ENCODE measurements around the gene ERGIC1. TPM values are rescaled to one million over a fixed set of nuclear protein-coding genes. Genes with fewer than 3 reads are reported as not detected.

The ERGIC1 gene
- total RNA-seq, 1 experiment from 2014 or later, result 89.8 TPM

DNA sequence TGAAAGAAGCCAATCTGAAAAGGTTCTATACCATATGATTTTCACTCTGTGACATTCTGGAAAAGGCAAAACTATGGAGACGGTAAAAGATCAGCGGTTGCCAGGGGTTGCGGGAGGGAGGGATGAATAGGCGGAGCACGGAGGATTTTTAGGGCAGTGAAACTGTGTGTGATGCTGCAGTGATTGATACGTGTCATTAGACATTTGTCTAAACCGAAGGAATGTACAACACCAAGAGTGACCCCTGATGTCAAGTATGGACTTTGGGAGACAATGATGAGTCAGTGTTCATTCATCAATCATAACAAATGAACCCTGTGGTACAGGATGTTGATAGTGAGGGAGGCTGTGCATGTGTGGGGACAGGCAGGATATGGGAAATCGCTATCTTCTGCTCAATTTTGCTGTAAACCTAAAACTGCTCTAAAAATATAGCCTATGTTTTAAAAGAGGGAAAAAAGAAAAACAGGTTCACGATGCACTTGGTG lies 34.4 kb downstream of the ERGIC1 start (continued):
- TF ChIP-seq RORB (CRISPR knock-in tag; IDR thresholded peaks at IDR 0.05) (no peak), ARID4B (CRISPR knock-in tag; IDR thresholded peaks at IDR 0.05; ENCODE audit: borderline replicate concordance) (no peak), HMGXB4 (CRISPR knock-in tag; IDR thresholded peaks at IDR 0.05) (no peak)

- no peaks in the 10 kb centered on the region for H3K27me3 Mint-ChIP-seq (ENCODE audit: low read depth)
- peaks cover 64% of the 10 kb centered on the region for H3K4me1 Mint-ChIP-seq
- ATAC-seq (no peak; the same call in 1 of the 2 replicates), DNase-seq (ENCODE audit: low spot score) (no peak)
- no peak overlapping the region for H3K4me3 Mint-ChIP-seq
- no peak overlapping the region for H3K27ac Mint-ChIP-seq
- ChIA-PET CTCF (interaction anchor here (1.3 kb wide), 1 partner anchor 63 kb away, joined by 3 read pairs; no protein-coding TSS in a partner anchor), POLR2A (no interaction called here)
- TF ChIP-seq ZNF121 (CRISPR knock-in tag; IDR thresholded peaks at IDR 0.05) (no peak), GTF2I (CRISPR knock-in tag; conservative IDR thresholded peaks at IDR 0.05) (no peak)
- H3K9me3 Mint-ChIP-seq, result no peaks in the 10 kb centered on the region
- no peaks in the 10 kb centered on the region for H3K36me3 Mint-ChIP-seq
Observed at GRCh38 chr5:172868924-172869591, 35.0 kb downstream of the ERGIC1 start.

- no peak overlapping the region for H3K27ac Mint-ChIP-seq
- CTCF ChIA-PET, result interaction anchor here (0.9 to 1.4 kb wide), 3 partner anchors 63 to 155 kb away, joined by 3 read pairs; no protein-coding TSS in a partner anchor
- TF ChIP-seq SP1 (CRISPR knock-in tag; conservative IDR thresholded peaks at IDR 0.05), result no peak
- TF ChIP-seq FOXP4 (CRISPR knock-in tag; IDR thresholded peaks at IDR 0.05), result no peak
- TF ChIP-seq CREM (CRISPR knock-in tag; IDR thresholded peaks at IDR 0.05), result no peak
- no peak for TF ChIP-seq ZNF532 (CRISPR knock-in tag; IDR thresholded peaks at IDR 0.05; ENCODE audit: borderline replicate concordance)
- TF ChIP-seq RELA (CRISPR knock-in tag; IDR thresholded peaks at IDR 0.05; ENCODE audit: borderline replicate concordance), result no peak
- TF ChIP-seq USF1 (CRISPR knock-in tag; IDR thresholded peaks at IDR 0.05), result no peak
- TF ChIP-seq ZNF512 (CRISPR knock-in tag; IDR thresholded peaks at IDR 0.05; ENCODE audit: borderline replicate concordance), result no peak
- no peak for TF ChIP-seq MAX (CRISPR knock-in tag; IDR thresholded peaks at IDR 0.05)
- TF ChIP-seq NFATC4 (CRISPR knock-in tag; IDR thresholded peaks at IDR 0.05), result no peak
- TF ChIP-seq ZNF423 (CRISPR knock-in tag; IDR thresholded peaks at IDR 0.05), result no peak
- TF ChIP-seq NR3C1 (CRISPR knock-in tag; conservative IDR thresholded peaks at IDR 0.05; ENCODE audit: low read depth), result no peak
Observed at GRCh38 chr5:172869691-172870090, 35.6 kb downstream of the ERGIC1 start.

More at GRCh38 chr5:172869691-172870090, 35.6 kb downstream of the ERGIC1 start:
- Mint-ChIP-seq H3K27me3 (ENCODE audit: low read depth) (no peaks in the 10 kb centered on the region), H3K9me3 (no peaks in the 10 kb centered on the region), H3K4me1 (peaks cover 59% of the 10 kb centered on the region), H3K4me3 (no peak overlapping the region), H3K36me3 (no peaks in the 10 kb centered on the region)
- DNase-seq (ENCODE audit: low spot score), result no peak
- no peak for ATAC-seq
- POLR2A ChIA-PET, result no interaction called here
